ENCODE measurements around the gene SORCS2.

DNA sequence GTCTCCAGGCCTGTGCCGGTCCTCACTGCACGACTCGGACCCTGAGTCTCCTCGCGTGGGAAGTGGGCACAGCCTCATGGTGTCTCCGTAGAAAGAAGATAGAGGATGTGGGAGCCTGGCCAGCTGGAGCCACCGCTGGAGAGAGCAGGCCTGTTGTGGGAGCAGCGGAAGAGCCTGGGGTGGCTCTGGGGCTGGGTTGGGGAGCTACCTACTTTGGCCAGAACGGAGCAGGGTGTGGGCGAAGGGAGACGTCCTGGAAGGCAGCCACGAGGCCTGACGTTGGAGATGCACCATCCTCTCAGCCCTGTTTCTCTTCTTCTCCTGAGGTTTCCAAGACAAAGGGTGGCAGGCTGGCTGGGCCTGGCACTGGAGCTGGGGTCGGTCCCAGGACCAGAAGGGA is 93.8 kb downstream of the SORCS2 start:
- TF ChIP-seq CTCF (IDR thresholded peaks at IDR 0.05; ENCODE audit: low read depth, low read length), result no peak
- TF ChIP-seq POLR2A (IDR thresholded peaks at IDR 0.05; ENCODE audit: extremely low read depth, insufficient read length), result no peak
- TF ChIP-seq MYC (IDR thresholded peaks at IDR 0.05; ENCODE audit: low read depth, low read length), result no peak
- no peak for TF ChIP-seq MAX (IDR thresholded peaks at IDR 0.05; ENCODE audit: low read depth, low read length)
